Adrenal gland (tissue), 12 donors: ENCODE data around the gene ATP6V1A. TPM values are rescaled to one million over a fixed set of nuclear protein-coding genes. Genes with fewer than 3 reads are reported as not detected.

Source experiments
- DNase-seq, 7 donors: peaks; one replicate each; pipeline ENCODE4 v3.0.0-alpha.2; 2019 to 2020
- H3K27ac ChIP-seq, 5 donors: fragments of 200-600 bp; sonication (generic) in 4 of 5; 1 replicate in 3 of 5; 2 replicates in 2 of 5; pipeline versions ENCODE4 v1.5.1 to v1.8.0; 2016 to 2020; ENCODE audit warnings: mild to moderate bottlenecking in 1 of 5
- H3K27me3 ChIP-seq: fragments of 200-600 bp; 2 replicates; pipeline ENCODE4 v1.8.0; 2021
- H3K36me3 ChIP-seq, 2 donors: fragments of 200-600 bp; replicated peaks in 1 of 2; 1 replicate in 1 of 2; 2 replicates in 1 of 2; pipeline versions ENCODE4 v1.5.1 to v1.8.0; 2018 to 2022
- H3K4me1 ChIP-seq, 2 donors: fragments of 200-600 bp; replicated peaks in 1 of 2; 1 replicate in 1 of 2; 2 replicates in 1 of 2; pipeline versions ENCODE4 v1.5.1 to v1.8.0; 2018 to 2021
- H3K4me3 ChIP-seq, 4 donors: fragments of 200-600 bp; sonication (generic) in 3 of 4; one replicate each; pipeline ENCODE4 v1.5.1; 2016 to 2018
- H3K9me3 ChIP-seq, 3 donors: fragments of 200-600 bp; sonication (generic) in 1 of 3; replicated peaks in 1 of 3; 1 replicate in 2 of 3; 2 replicates in 1 of 3; pipeline versions ENCODE4 v1.5.1 to v1.8.0; 2016 to 2021
- POLR2A ChIP-seq, 2 donors: fragments of 450-650 bp; IDR thresholded peaks; one replicate each; pipeline ENCODE4 v1.6.1; 2017; ENCODE audit warnings: antibody characterized with exemption in 2 of 2, mild to moderate bottlenecking in 2 of 2, moderate library complexity in 1 of 2
- WGBS, 4 donors: extraction: QIAGEN DNeasy Blood & Tissue Kit in 2 of 4; methylation state at CpG; one replicate each; pipeline versions ENCODE4 v1.1.5 to v1.1.7; 2013 to 2017; 5-methylcytosine and 5-hydroxymethylcytosine counted together
- intact Hi-C, 2 donors: fragments of 100-400 bp; cut with DNase I; formaldehyde crosslinking; loops; one replicate each; pipeline versions ENCODE4 v1.14.1 to v1.15.0; 2022 to 2023
- polyA plus RNA-seq, 3 donors: library from polyadenylated mRNA; stranded (reverse); fragments of 200-250 nt in 2 of 3; fragments of 350-450 nt in 1 of 3; fragmentation: Illumina TruSeq in 1 of 3; extraction: RNeasy Lipid Tissue Mini Kit (QIAGEN cat#74804) in 1 of 3; gene quantifications; one replicate each; pipeline ENCODE4 v1.2.3, GENCODE V29; 2013 to 2014
- total RNA-seq, 9 donors: library from RNA; depleted of rRNA in 4 of 9; stranded (reverse); fragments of >200 nt in 4 of 9; fragments of 120-200 nt in 1 of 9; fragmentation: NEBNext Ultra II Directional in 1 of 9; extraction: Animal tissue kit (Norgen Biotek cat#: 25700) in 1 of 9; gene quantifications; one replicate each; pipeline versions ENCODE4 v1.1.0 to v1.2.4, GENCODE V29; 2013 to 2023
- TF ChIP-seq, protein P1 (sequence below), 6 experiments: fragments of 450-650 bp in 4 of 6; fragments of 200-600 bp in 2 of 6; sonication (generic) in 1 of 6; IDR thresholded peaks; 1 replicate in 5 of 6; 2 replicates in 1 of 6; pipeline versions ENCODE4 v1.5.1 to v1.8.0; 2016 to 2021; ENCODE audit warnings: antibody characterized with exemption in 6 of 6, mild to moderate bottlenecking in 2 of 6, moderate library complexity in 1 of 6
- donor health status: healthy with polysubstance abuse.
- donor health status: Bipolar disorder and iron deficiency.
- donor health status: DM: yes; HTN: yes; CAD: no.
- donor health status: DM: no; HTN: no; CAD: no.
- donor health status: DM: no; HTN: no; CAD: no.
- donor health status: DM: yes; HTN: yes; CAD: no.

Gene ATP6V1A
- total and polyA plus RNA-seq, 12 donors: 14.7 to 165 (median 108) TPM

- no peak for DNase-seq
- Histone ChIP-seq H3K4me1 (no peaks in the 10 kb centered on the region), H3K27me3 (no peaks in the 10 kb centered on the region), H3K36me3 (no peaks in the 10 kb centered on the region), H3K9me3 (peaks cover 0 to 8% (median 0%) of the 10 kb centered on the region in 3 donors), H3K27ac (no peak overlapping the region), H3K4me3 (no peak overlapping the region)
- TF ChIP-seq POLR2A (IDR thresholded peaks at IDR 0.05): no peak
- TF ChIP-seq, protein P1, sequence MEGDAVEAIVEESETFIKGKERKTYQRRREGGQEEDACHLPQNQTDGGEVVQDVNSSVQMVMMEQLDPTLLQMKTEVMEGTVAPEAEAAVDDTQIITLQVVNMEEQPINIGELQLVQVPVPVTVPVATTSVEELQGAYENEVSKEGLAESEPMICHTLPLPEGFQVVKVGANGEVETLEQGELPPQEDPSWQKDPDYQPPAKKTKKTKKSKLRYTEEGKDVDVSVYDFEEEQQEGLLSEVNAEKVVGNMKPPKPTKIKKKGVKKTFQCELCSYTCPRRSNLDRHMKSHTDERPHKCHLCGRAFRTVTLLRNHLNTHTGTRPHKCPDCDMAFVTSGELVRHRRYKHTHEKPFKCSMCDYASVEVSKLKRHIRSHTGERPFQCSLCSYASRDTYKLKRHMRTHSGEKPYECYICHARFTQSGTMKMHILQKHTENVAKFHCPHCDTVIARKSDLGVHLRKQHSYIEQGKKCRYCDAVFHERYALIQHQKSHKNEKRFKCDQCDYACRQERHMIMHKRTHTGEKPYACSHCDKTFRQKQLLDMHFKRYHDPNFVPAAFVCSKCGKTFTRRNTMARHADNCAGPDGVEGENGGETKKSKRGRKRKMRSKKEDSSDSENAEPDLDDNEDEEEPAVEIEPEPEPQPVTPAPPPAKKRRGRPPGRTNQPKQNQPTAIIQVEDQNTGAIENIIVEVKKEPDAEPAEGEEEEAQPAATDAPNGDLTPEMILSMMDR (IDR thresholded peaks at IDR 0.05): no peak
- WGBS, 4 donors: 88 to 91% (median 88%) methylated on average over 1 of the region's 1 CpG
- intact Hi-C loops: no loop called here
Observed at GRCh38 chr3:113828600-113828999, 81.8 kb downstream of the ATP6V1A start.

- Histone ChIP-seq H3K9me3 (peaks cover 0 to 8% (median 0%) of the 10 kb centered on the region in 3 donors), H3K36me3 (no peaks in the 10 kb centered on the region), H3K4me3 (no peak overlapping the region), H3K27me3 (no peaks in the 10 kb centered on the region), H3K4me1 (no peaks in the 10 kb centered on the region), H3K27ac (no peak overlapping the region)
- no peak for DNase-seq
- TF ChIP-seq, protein P1 (IDR thresholded peaks at IDR 0.05): no peak
- no peak for TF ChIP-seq POLR2A (IDR thresholded peaks at IDR 0.05)
- intact Hi-C loops: loop anchor here (10.0 kb wide), 2 partner anchors 85 to 95 kb away; no protein-coding TSS in a partner anchor
- 73 to 83% (median 76%) methylated on average over 10 of the region's 10 CpGs for WGBS, 4 donors
Observed at GRCh38 chr3:113829576-113830354, 82.9 kb downstream of the ATP6V1A start.

GRCh38 chr3:113831103-113831355 lies 84.2 kb downstream of the ATP6V1A start:
- Histone ChIP-seq H3K9me3 (peaks cover 0 to 8% (median 0%) of the 10 kb centered on the region in 3 donors), H3K4me3 (no peak overlapping the region), H3K27me3 (no peaks in the 10 kb centered on the region), H3K36me3 (no peaks in the 10 kb centered on the region), H3K4me1 (no peaks in the 10 kb centered on the region), H3K27ac (no peak overlapping the region)
- DNase-seq: no peak
- WGBS, 4 donors: 0 to 3% (median 0%) methylated on average over 1 of the region's 1 CpG
- intact Hi-C loops: loop anchor here (10.0 kb wide), 2 partner anchors 84 to 96 kb away; no protein-coding TSS in a partner anchor
- no peak for TF ChIP-seq POLR2A (IDR thresholded peaks at IDR 0.05)
- TF ChIP-seq, protein P1 (IDR thresholded peaks at IDR 0.05): no peak

GRCh38 chr3:113832477-113833164 lies 85.8 kb downstream of the ATP6V1A start:
- peaks cover 0 to 8% (median 0%) of the 10 kb centered on the region in 3 donors for H3K9me3 ChIP-seq
- intact Hi-C loops: loop anchor here (10.0 kb wide), 2 partner anchors 82 to 98 kb away; no protein-coding TSS in a partner anchor
- H3K36me3 ChIP-seq: no peaks in the 10 kb centered on the region
- H3K4me1 ChIP-seq: no peaks in the 10 kb centered on the region
- H3K27me3 ChIP-seq: no peaks in the 10 kb centered on the region
- TF ChIP-seq POLR2A (IDR thresholded peaks at IDR 0.05): no peak
- WGBS, 4 donors: 85 to 88% (median 86%) methylated on average over 5 of the region's 5 CpGs
- no peak overlapping the region for H3K27ac ChIP-seq
- H3K4me3 ChIP-seq: no peak overlapping the region
- no peak for DNase-seq
